HEK293 (cell line): ENCODE results near the gene GLCE.

Source experiments
- CTCF ChIA-PET: fragments of 350-600 bp; formaldehyde crosslinking; extraction: SDS; loops from one replicate; lab custom pipeline; 2021; ENCODE audit warnings: antibody characterized with exemption; lab: Yijun Ruan, JAX
- POLR2A ChIA-PET: fragments of 300-600 bp; formaldehyde crosslinking; extraction: SDS; loops from one replicate; lab custom pipeline; 2020; ENCODE audit warnings: antibody characterized with exemption, inconsistent platforms; lab: Yijun Ruan, JAX
- H3K27ac ChIP-seq: fragments of 200-500 bp; sonication (Bioruptor generic); 2 replicates; pipeline ENCODE4 v1.5.1; 2014; ENCODE audit warnings: low read depth, low read length, control low read depth, inconsistent platforms; ENCODE audit errors: extremely low read depth
- H3K36me3 ChIP-seq, 2 experiments: fragments of 200-500 bp in 1 of 2; sonication (Bioruptor generic) in 1 of 2; 1 replicate in 1 of 2; 2 replicates in 1 of 2; pipeline ENCODE4 v1.5.1; 2014 to 2017; ENCODE audit warnings: inconsistent platforms in 2 of 2, low read length in 2 of 2; ENCODE audit not compliant: control insufficient read depth in 2 of 2, insufficient read depth in 1 of 2
- H3K4me1 ChIP-seq: fragments of 200-500 bp; sonication (Bioruptor generic); 2 replicates; pipeline ENCODE4 v1.5.1; 2014; ENCODE audit warnings: mild to moderate bottlenecking, low read length, inconsistent platforms; ENCODE audit not compliant: control insufficient read depth, insufficient read depth
- H3K4me3 ChIP-seq: 2 replicates; pipeline ENCODE4 v1.5.1; 2011; ENCODE audit warnings: low read depth, mild to moderate bottlenecking, control low read depth, low read length, moderate library complexity
- H3K9me3 ChIP-seq: fragments of 200-500 bp; sonication (Bioruptor generic); 2 replicates; pipeline ENCODE4 v1.5.1; 2014; ENCODE audit warnings: low read depth, low read length, inconsistent platforms; ENCODE audit not compliant: control insufficient read depth, insufficient read depth
- SETDB1 ChIP-seq: IDR thresholded peaks from one replicate; pipeline ENCODE4 v1.6.1; 2017; ENCODE audit warnings: mild to moderate bottlenecking, low read length, moderate library complexity, mixed read lengths; ENCODE audit not compliant: insufficient read length
- ZBTB6 ChIP-seq: fragments of 450-650 bp; formaldehyde crosslinking; IDR thresholded peaks from 2 replicates; pipeline ENCODE4 v1.5.1; 2017; ENCODE audit warnings: missing biosample characterization, missing genetic modification characterization
- ZFHX2 ChIP-seq: fragments of 450-650 bp; formaldehyde crosslinking; conservative IDR thresholded peaks from 2 replicates; pipeline ENCODE4 v1.5.1; 2016; ENCODE audit warnings: missing biosample characterization, missing genetic modification characterization
- ZNF174 ChIP-seq: fragments of 450-650 bp; formaldehyde crosslinking; IDR thresholded peaks from 2 replicates; pipeline ENCODE4 v1.5.0; 2017; ENCODE audit warnings: missing biosample characterization, mild to moderate bottlenecking, missing genetic modification characterization
- ZNF211 ChIP-seq: fragments of 450-650 bp; formaldehyde crosslinking; IDR thresholded peaks from 2 replicates; pipeline ENCODE4 v1.5.1; 2016; ENCODE audit warnings: low read depth, missing biosample characterization, missing genetic modification characterization
- ZNF398 ChIP-seq: fragments of 450-650 bp; formaldehyde crosslinking; IDR thresholded peaks from 2 replicates; pipeline ENCODE4 v1.5.1; 2017; ENCODE audit warnings: missing biosample characterization, missing genetic modification characterization
- ZNF555 ChIP-seq: fragments of 450-650 bp; formaldehyde crosslinking; conservative IDR thresholded peaks from 2 replicates; pipeline ENCODE4 v1.5.1; 2017; ENCODE audit warnings: missing biosample characterization, mild to moderate bottlenecking, missing genetic modification characterization, inconsistent platforms
- ZNF561 ChIP-seq: fragments of 450-650 bp; IDR thresholded peaks from 2 replicates; pipeline ENCODE4 v1.5.1; 2018; ENCODE audit warnings: missing biosample characterization, missing genetic modification characterization, borderline replicate concordance
- ZNF621 ChIP-seq: fragments of 450-650 bp; formaldehyde crosslinking; IDR thresholded peaks from 2 replicates; pipeline ENCODE4 v1.5.1; 2017; ENCODE audit warnings: missing biosample characterization, missing genetic modification characterization
- ZNF626 ChIP-seq: fragments of 450-650 bp; sonication (Bioruptor Pico); formaldehyde crosslinking; IDR thresholded peaks from 2 replicates; pipeline ENCODE4 v1.5.1; 2018; ENCODE audit warnings: missing biosample characterization, missing genetic modification characterization, inconsistent platforms
- ZXDB ChIP-seq: fragments of 450-650 bp; formaldehyde crosslinking; IDR thresholded peaks from 2 replicates; pipeline ENCODE4 v1.5.1; 2016; ENCODE audit warnings: missing biosample characterization, missing genetic modification characterization

The GLCE gene

GRCh38 chr15:69185706-69186105 lies 25.3 kb downstream of the GLCE start:
- POLR2A ChIA-PET: no interaction called here
- Histone ChIP-seq H3K27ac (no peak overlapping the region), H3K36me3 (no peaks in the 10 kb centered on the region)
- TF ChIP-seq ZNF211 (tag by site-specific recombination) (no peak), ZBTB6 (tag by site-specific recombination) (no peak), ZFHX2 (tag by site-specific recombination) (no peak)
- TF ChIP-seq, all 188 proteins: peak for 0
- Histone ChIP-seq H3K9me3 (no peaks in the 10 kb centered on the region), H3K4me3 (no peak overlapping the region), H3K4me1 (no peaks in the 10 kb centered on the region)
- CTCF ChIA-PET: interaction anchor here (1.1 to 1.4 kb wide), 4 partner anchors 126 to 209 kb away, joined by 3 to 4 read pairs (median 3); no protein-coding TSS in a partner anchor

- Histone ChIP-seq H3K9me3 (no peaks in the 10 kb centered on the region; the same call in 1 of the 2 replicates), H3K36me3 (no peaks in the 10 kb centered on the region), H3K27ac (no peak overlapping the region), H3K4me1 (peaks cover 7% of the 10 kb centered on the region), H3K4me3 (no peak overlapping the region)
- no peak for TF ChIP-seq ZNF621 (tag by site-specific recombination)
- POLR2A ChIA-PET: no interaction called here
- CTCF ChIA-PET: no interaction called here
Measured at GRCh38 chr15:69189157-69189556, 28.7 kb downstream of the GLCE start.

- CTCF ChIA-PET: no interaction called here
- POLR2A ChIA-PET: no interaction called here
- H3K27ac ChIP-seq: no peak overlapping the region
- H3K4me3 ChIP-seq: no peak overlapping the region
- TF ChIP-seq ZNF555 (tag by site-specific recombination) (peak; percentile 5; the same call in 1 of the 2 replicates), ZNF398 (no peak), ZNF626 (tag by site-specific recombination) (peak; percentile 12; the same call in 1 of the 2 replicates), ZXDB (tag by site-specific recombination) (0 out of 2 replicates have a peak, but pooled peaks have one; percentile 8), ZNF561 (tag by site-specific recombination) (no peak)
- no peaks in the 10 kb centered on the region; the same call in 1 of the 2 replicates for H3K9me3 ChIP-seq
- H3K4me1 ChIP-seq: peaks cover 16% of the 10 kb centered on the region
- no peaks in the 10 kb centered on the region for H3K36me3 ChIP-seq
Measured at GRCh38 chr15:69190091-69190490, 29.7 kb downstream of the GLCE start.

- ChIA-PET CTCF (no interaction called here), POLR2A (no interaction called here)
- H3K9me3 ChIP-seq: no peaks in the 10 kb centered on the region; the same call in 1 of the 2 replicates
- H3K36me3 ChIP-seq: no peaks in the 10 kb centered on the region
- peaks cover 20% of the 10 kb centered on the region for H3K4me1 ChIP-seq
- no peak for TF ChIP-seq ZNF174
- 0 out of 2 replicates have a peak, but pooled peaks have one; percentile 6 for TF ChIP-seq ZXDB (tag by site-specific recombination)
- peak; percentile 74 for TF ChIP-seq SETDB1
- H3K27ac ChIP-seq: no peak overlapping the region
- no peak overlapping the region for H3K4me3 ChIP-seq
Measured at GRCh38 chr15:69190504-69190903, 30.1 kb downstream of the GLCE start.
